Measurements from ENCODE around the gene AIF1L. TPM values are rescaled to one million over a fixed set of nuclear protein-coding genes. Genes with fewer than 3 reads are reported as not detected.

Gene AIF1L
- total RNA-seq, 1 donor from 2014 or later = 23.7 TPM

DNA sequence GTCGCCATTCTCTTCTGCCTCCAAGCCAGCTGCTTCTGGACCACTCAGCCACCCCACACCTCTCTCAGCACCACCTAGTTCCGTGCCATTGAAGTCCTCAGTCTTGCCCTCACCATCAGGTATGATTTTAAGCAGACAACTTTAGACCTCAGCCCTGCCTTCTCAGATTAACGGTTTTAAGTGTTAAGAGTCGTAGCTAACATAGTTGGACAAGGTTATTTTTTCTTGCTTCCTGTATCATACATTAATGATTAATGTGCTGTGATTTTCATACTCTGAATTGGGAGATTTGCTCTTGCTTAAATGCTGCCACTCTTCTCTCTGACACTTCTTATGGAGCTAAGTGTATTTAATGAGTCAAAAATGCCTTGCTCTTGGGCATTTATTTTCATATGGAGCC, 49.9 kb downstream of the AIF1L start:
- Histone ChIP-seq H3K27ac (ENCODE audit: low read depth, low read length) (no peak overlapping the region), H3K4me1 (ENCODE audit: insufficient read depth, low read length) (no peaks in the 10 kb centered on the region), H3K9me3 (ENCODE audit: insufficient read depth, low read depth, low read length) (no peaks in the 10 kb centered on the region), H2AFZ (ENCODE audit: low read depth, low read length) (no peak overlapping the region), H3K27me3 (ENCODE audit: insufficient read depth, low read length) (no peaks in the 10 kb centered on the region), H3K4me2 (ENCODE audit: low read length) (no peak overlapping the region), H3K36me3 (ENCODE audit: insufficient read depth, low read length) (peaks cover 76% of the 10 kb centered on the region), H3K79me2 (ENCODE audit: insufficient read depth, low read length) (no peaks in the 10 kb centered on the region), H3K4me3 (ENCODE audit: insufficient read depth, low read depth, low read length) (no peak overlapping the region), H4K20me1 (ENCODE audit: insufficient read depth, low read length) (no peaks in the 10 kb centered on the region), H3K9ac (ENCODE audit: low read length) (no peak overlapping the region)
- no peak for FAIRE-seq
- TF ChIP-seq, protein P1, sequence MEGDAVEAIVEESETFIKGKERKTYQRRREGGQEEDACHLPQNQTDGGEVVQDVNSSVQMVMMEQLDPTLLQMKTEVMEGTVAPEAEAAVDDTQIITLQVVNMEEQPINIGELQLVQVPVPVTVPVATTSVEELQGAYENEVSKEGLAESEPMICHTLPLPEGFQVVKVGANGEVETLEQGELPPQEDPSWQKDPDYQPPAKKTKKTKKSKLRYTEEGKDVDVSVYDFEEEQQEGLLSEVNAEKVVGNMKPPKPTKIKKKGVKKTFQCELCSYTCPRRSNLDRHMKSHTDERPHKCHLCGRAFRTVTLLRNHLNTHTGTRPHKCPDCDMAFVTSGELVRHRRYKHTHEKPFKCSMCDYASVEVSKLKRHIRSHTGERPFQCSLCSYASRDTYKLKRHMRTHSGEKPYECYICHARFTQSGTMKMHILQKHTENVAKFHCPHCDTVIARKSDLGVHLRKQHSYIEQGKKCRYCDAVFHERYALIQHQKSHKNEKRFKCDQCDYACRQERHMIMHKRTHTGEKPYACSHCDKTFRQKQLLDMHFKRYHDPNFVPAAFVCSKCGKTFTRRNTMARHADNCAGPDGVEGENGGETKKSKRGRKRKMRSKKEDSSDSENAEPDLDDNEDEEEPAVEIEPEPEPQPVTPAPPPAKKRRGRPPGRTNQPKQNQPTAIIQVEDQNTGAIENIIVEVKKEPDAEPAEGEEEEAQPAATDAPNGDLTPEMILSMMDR (IDR thresholded peaks at IDR 0.05; ENCODE audit: insufficient read depth, low read depth, low read length) = no peak
- no peak for TF ChIP-seq EZH2 (IDR thresholded peaks at IDR 0.05; ENCODE audit: insufficient read depth, low read length)
- H3K27ac Mint-ChIP-seq (ENCODE audit: unreplicated experiment) = no peak overlapping the region
- no peak for DNase-seq (ENCODE audit: low read depth)
- H3K27me3 Mint-ChIP-seq (ENCODE audit: low read depth, unreplicated experiment) = no peaks in the 10 kb centered on the region
- no peaks in the 10 kb centered on the region for H3K9me3 Mint-ChIP-seq (ENCODE audit: unreplicated experiment)
- no peaks in the 10 kb centered on the region for H3K4me1 Mint-ChIP-seq (ENCODE audit: low read depth, unreplicated experiment)
- peaks cover 13% of the 10 kb centered on the region for H3K36me3 Mint-ChIP-seq (ENCODE audit: low read depth, unreplicated experiment)
- no peak overlapping the region for H3K4me3 Mint-ChIP-seq (ENCODE audit: unreplicated experiment)

DNA sequence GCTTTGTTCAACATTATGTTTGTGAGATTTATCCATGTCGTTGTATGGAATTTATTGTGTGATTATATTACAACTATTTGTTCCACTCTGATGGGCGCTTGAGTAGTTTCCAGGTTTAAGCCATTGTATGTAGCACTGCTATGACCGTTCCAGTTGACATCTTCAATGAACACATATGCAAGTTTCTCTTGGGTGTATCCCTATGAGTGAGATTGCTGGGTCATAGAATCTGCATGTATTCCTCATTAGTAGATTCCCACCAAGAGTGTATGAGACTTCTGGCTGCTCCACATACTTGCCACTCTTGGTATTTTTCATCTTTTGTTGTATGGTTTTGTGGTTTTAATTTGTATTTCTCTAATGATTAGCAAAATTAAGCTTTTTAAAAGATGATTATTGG, 51.9 kb downstream of the AIF1L start:
- no peak overlapping the region for H3K4me3 Mint-ChIP-seq (ENCODE audit: unreplicated experiment)
- no peaks in the 10 kb centered on the region for H3K9me3 Mint-ChIP-seq (ENCODE audit: unreplicated experiment)
- Histone ChIP-seq H3K4me3 (ENCODE audit: insufficient read depth, low read depth, low read length) (no peak overlapping the region), H3K4me1 (ENCODE audit: insufficient read depth, low read length) (no peaks in the 10 kb centered on the region), H3K9ac (ENCODE audit: low read length) (no peak overlapping the region), H3K27me3 (ENCODE audit: insufficient read depth, low read length) (no peaks in the 10 kb centered on the region), H2AFZ (ENCODE audit: low read depth, low read length) (no peak overlapping the region), H3K79me2 (ENCODE audit: insufficient read depth, low read length) (no peaks in the 10 kb centered on the region), H4K20me1 (ENCODE audit: insufficient read depth, low read length) (peaks cover under 1% of the 10 kb centered on the region), H3K4me2 (ENCODE audit: low read length) (no peak overlapping the region), H3K36me3 (ENCODE audit: insufficient read depth, low read length) (peaks cover 74% of the 10 kb centered on the region), H3K27ac (ENCODE audit: low read depth, low read length) (no peak overlapping the region), H3K9me3 (ENCODE audit: insufficient read depth, low read depth, low read length) (no peaks in the 10 kb centered on the region)
- no peaks in the 10 kb centered on the region for H3K27me3 Mint-ChIP-seq (ENCODE audit: low read depth, unreplicated experiment)
- DNase-seq (ENCODE audit: low read depth) (no peak), FAIRE-seq (no peak)
- H3K4me1 Mint-ChIP-seq (ENCODE audit: low read depth, unreplicated experiment) = no peaks in the 10 kb centered on the region
- TF ChIP-seq, protein P1 (IDR thresholded peaks at IDR 0.05; ENCODE audit: insufficient read depth, low read depth, low read length) = no peak
- no peak for TF ChIP-seq EZH2 (IDR thresholded peaks at IDR 0.05; ENCODE audit: insufficient read depth, low read length)
- no peak overlapping the region for H3K27ac Mint-ChIP-seq (ENCODE audit: unreplicated experiment)
- H3K36me3 Mint-ChIP-seq (ENCODE audit: low read depth, unreplicated experiment) = peaks cover 17% of the 10 kb centered on the region

DNA sequence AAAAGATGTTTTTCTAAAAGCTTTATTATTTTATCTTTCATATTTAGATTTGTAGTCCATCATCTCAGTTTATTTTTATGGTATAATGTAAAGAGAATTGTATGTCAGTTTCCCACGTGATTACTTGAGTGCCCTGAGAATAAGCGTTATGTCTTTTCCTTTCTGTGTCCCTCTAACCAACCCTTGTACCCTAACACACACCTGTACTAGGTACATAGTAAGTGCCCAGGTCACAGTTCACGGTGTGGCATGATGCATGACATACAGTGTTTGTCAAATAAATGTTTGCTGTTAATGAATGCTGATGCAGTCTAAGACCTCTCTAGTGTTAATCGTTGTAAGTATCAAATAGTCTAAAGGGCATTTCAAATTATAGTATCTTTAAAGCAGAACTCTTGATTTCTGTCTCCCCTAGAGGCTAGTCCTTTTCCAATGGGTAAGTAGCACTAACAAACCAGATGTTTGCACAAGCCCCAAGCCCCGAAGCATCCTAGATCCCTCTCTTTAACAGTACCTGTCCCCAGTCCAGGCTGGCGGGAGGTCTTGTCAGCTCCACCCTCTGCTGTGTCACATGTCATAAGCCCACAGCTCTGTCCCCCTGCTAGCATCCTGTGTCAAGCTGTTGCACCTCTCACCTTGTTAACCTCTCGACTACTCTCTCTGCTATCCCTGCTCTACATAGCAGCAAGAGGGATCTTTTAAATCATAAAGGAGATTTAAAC, 52.8 kb downstream of the AIF1L start:
- Histone ChIP-seq H3K27me3 (ENCODE audit: insufficient read depth, low read length) (no peaks in the 10 kb centered on the region), H3K9me3 (ENCODE audit: insufficient read depth, low read depth, low read length) (no peaks in the 10 kb centered on the region), H3K36me3 (ENCODE audit: insufficient read depth, low read length) (peaks cover 80% of the 10 kb centered on the region), H3K9ac (ENCODE audit: low read length) (no peak overlapping the region), H3K4me2 (ENCODE audit: low read length) (no peak overlapping the region), H3K27ac (ENCODE audit: low read depth, low read length) (no peak overlapping the region), H3K79me2 (ENCODE audit: insufficient read depth, low read length) (no peaks in the 10 kb centered on the region), H3K4me3 (ENCODE audit: insufficient read depth, low read depth, low read length) (no peak overlapping the region), H4K20me1 (ENCODE audit: insufficient read depth, low read length) (peaks cover 7% of the 10 kb centered on the region), H3K4me1 (ENCODE audit: insufficient read depth, low read length) (no peaks in the 10 kb centered on the region), H2AFZ (ENCODE audit: low read depth, low read length) (no peak overlapping the region)
- no peak for DNase-seq (ENCODE audit: low read depth)
- Mint-ChIP-seq H3K36me3 (ENCODE audit: low read depth, unreplicated experiment) (peaks cover 18% of the 10 kb centered on the region), H3K27ac (ENCODE audit: unreplicated experiment) (no peak overlapping the region), H3K4me3 (ENCODE audit: unreplicated experiment) (no peak overlapping the region), H3K4me1 (ENCODE audit: low read depth, unreplicated experiment) (no peaks in the 10 kb centered on the region), H3K9me3 (ENCODE audit: unreplicated experiment) (no peaks in the 10 kb centered on the region), H3K27me3 (ENCODE audit: low read depth, unreplicated experiment) (no peaks in the 10 kb centered on the region)
- TF ChIP-seq EZH2 (IDR thresholded peaks at IDR 0.05; ENCODE audit: insufficient read depth, low read length) = no peak
- TF ChIP-seq, protein P1 (IDR thresholded peaks at IDR 0.05; ENCODE audit: insufficient read depth, low read depth, low read length) = no peak
- FAIRE-seq = no peak

All from astrocyte (in vitro differentiated cells and primary cell).